HG02970 (cell line): ENCODE results near the gene GHITM.

ENCODE experiments used
- ATAC-seq: cut with Tn5 transposase; IDR thresholded peaks from one replicate; pipeline ENCODE4 v1.9.1; 2021; ENCODE audit warnings: mild to moderate bottlenecking, moderate library complexity, moderate number of reproducible peaks; ENCODE audit not compliant: unreplicated experiment, low FRiP score

Gene GHITM

GRCh38 chr10:84198206-84198915 is 59.1 kb downstream of the GHITM start:
- no peak for ATAC-seq

DNA sequence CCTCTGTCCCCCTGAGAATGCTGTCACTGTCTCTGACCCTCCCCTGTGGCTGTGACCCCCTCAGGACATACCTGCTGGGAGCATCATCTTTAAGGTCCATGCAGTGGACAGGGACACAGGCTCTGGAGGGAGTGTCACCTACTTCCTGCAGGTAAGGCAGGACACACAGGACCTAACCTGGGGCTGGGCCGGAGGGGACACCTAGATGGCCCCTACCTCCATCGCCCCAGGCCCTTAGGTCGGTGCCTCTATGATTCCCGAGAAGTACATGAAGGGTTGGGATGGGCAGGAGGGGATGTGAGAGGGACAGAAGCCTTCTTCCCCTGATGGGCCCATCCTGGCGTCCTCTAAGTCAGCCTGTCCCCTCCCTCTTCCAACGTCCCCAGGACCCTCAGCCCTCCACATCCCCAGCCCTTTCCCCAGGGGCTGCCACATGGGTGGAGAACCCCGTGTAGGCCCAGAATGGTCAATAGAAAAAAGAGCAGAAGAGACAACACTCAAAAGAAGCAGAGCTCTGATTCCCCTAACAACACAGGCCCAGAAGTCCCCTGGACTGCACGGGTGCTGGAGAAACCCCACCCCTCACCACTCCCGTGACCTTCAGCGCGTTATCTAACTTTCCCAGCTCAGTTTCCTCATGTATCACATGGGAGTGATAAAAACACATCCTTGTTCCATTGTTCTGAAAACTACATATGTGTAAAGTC is 61.4 kb downstream of the GHITM start:
- no peak for ATAC-seq

GRCh38 chr10:84201244-84201606 is 61.9 kb downstream of the GHITM start:
- no peak for ATAC-seq

- no peak for ATAC-seq
Measured at GRCh38 chr10:84201682-84202081, 62.4 kb downstream of the GHITM start.

- no peak for ATAC-seq
Measured at GRCh38 chr10:84202349-84202748, 63.0 kb downstream of the GHITM start.
